DMS114 treated with DMSO at 0.1 percent for 48 hours (cell line): ENCODE results near the gene RAB33B.

Experiments used
- DNase-seq: peaks from one replicate; lab custom pipeline; 2025; ENCODE audit not compliant: unreplicated experiment; lab: John Stamatoyannopoulos, UW

Gene RAB33B

DNA sequence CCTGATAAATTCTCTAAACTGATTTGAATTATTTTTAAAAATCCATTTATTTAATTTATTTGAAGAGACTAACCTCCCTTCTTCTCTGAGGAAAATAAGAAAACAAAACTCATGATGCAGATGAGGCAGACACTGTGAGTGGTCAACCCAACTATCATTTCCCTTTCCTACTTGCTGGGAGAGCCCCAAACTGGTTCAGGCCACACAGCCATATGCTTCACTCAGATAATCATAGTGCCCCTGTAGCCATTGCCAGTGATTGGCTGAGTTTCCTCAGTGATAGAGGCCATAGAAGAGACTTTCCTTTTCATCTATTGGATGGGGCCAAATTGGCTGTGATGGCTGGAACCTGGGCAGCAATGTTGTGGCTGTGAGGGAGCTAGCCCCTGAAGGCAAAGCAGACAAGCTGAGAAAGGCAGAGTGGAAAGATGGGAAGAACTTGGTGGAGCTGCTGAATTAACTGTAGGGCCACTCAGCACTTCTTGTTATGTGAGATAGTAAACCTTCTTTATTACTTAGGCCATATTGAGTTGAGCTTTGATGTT is 49.8 kb downstream of the RAB33B start:
- DNase-seq = no peak

GRCh38 chr4:139506774-139507173 is 52.9 kb downstream of the RAB33B start:
- DNase-seq = no peak

- DNase-seq = no peak
Observed at GRCh38 chr4:139508581-139509237, 54.8 kb downstream of the RAB33B start.

GRCh38 chr4:139509727-139510410 is 55.9 kb downstream of the RAB33B start:
- no peak for DNase-seq

GRCh38 chr4:139511320-139511719 is 57.4 kb downstream of the RAB33B start:
- DNase-seq = no peak

DNA sequence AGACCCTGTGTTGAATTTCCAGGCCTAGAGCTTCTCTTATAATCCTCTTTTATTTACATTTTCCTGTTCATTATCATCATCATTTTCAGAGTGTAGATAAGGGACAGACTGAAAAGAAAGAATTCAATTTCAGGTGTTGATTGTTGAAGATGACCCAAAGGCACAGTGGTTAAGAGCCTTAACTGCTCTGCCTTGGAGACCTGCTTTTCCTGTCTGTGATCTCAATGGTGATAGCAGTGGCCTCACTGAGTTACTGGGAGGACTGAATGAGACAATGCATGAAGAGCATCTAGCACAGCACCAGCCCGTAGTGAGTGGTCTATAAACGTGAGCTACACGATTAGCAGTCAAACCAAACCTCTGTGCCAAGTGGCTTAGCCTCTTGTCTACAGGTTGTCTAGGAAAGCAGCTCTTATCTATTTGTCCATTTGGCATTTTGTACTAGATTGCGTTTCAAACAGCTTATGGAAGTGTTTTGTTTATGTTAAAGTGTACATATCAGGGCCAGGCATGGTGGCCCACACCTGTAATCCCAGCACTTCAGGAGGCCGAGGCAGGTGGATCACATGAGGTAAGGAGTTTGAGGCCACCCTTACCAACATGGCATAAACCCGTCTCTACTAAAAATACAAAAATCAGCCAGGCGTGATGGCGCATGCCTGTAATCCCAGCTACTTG is 60.6 kb downstream of the RAB33B start:
- DNase-seq = no peak

GRCh38 chr4:139515531-139515958 is 61.6 kb downstream of the RAB33B start:
- no peak for DNase-seq

DNA sequence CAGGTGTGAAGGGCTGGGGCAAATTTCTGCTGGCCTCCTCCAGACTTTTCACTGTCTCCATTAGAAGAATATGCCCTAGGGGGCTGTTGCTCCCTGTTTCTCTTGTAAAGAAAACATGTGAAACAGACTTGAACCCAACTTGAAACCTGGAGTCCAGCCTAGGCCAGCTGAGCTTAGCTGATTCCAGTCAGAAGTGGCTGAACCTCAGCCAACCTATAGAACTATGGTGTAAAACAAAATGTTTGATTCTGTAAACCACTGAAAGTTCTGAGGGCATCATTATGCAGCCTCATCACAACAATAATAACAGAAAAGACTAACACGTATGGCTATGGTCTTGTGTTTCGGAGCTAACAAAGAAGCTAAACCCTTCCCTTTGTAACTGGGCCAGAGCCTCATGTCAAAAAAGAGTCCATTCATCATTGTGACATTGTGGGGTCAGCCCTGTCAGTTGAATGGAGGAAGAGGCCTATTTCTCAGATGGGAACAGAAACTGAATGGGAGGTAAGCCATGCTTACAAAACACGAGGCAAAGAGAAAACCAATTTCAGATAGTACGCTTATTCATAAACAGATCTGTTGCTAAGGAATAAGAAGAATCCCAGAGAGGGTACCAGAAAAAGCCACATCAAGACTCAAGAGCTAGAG is 68.0 kb downstream of the RAB33B start:
- no peak for DNase-seq

- no peak for DNase-seq
Observed at GRCh38 chr4:139522457-139522856, 68.5 kb downstream of the RAB33B start.

GRCh38 chr4:139523076-139523475 is 69.2 kb downstream of the RAB33B start:
- DNase-seq = no peak

DNA sequence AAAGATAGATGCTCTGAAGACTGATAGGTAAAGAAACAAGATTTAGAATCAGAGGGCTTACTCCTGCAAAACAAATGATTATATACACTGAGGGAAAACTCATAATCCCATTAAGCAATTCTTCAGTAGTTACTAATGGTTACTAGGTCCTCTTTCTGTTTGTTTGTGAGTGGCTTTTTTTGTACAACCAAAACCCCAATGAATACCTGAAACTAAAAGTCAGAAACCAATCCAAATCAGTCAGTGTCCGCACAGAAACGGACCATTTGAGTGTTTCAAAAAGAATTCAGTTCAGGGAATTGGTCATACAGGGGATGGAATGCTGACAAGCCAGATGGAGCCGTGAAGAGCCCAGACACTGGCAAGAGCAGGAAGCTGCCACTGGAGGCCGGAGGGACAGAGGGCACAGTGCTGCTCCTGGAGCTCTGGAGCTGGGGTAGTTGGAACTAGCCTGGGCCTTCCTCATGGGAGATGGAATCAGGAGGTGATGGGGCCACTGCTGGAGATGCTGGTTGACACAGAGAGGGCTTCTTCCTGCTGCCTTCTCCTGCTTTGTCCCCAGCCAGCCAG is 70.2 kb downstream of the RAB33B start:
- DNase-seq = no peak

DNA sequence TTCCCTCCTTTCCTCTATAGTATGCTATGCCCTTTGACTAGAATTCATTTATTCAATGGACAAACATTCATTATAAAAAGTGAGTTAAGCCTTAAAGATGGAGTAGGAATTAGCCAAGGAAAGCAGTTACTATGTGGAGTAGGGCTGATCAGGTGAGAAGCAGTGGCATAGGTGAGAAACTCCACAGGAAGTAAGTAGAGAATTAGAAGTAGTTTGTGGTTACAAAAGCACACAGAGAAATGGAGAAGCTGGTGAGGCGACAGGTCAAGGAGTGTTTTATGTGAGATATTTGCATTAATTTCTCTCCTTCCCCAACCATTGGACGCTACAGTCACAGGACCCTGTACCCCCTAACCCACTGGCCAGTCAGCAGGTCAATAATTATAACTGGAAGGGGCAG is 71.5 kb downstream of the RAB33B start:
- no peak for DNase-seq
